NCI-H2196 (cell line): ENCODE data around the gene SPDYE9.
"Not testable (repeated sequence)": the region's sequence is repeated elsewhere in the genome, so short reads cannot be mapped to it uniquely, and the experiment has no call there.

Experiments
- DNase-seq: peaks from one replicate; lab custom pipeline; 2025; ENCODE audit not compliant: unreplicated experiment; lab: John Stamatoyannopoulos, UW

Gene SPDYE9

GRCh38 chr7:73085938-73086337 is at the start of gene SPDYE9:
TSS of gene SPDYE9 (minus strand) at chr7:73086038. CDS start at chr7:73084238, 1,800 bp downstream.
- not testable (repeated sequence) for DNase-seq

- DNase-seq, result not testable (repeated sequence)
Observed at GRCh38 chr7:73134866-73135265, 49.0 kb upstream of the SPDYE9 start.

- not testable (repeated sequence) for DNase-seq
Observed at GRCh38 chr7:73132651-73133217, 46.9 kb upstream of the SPDYE9 start.

GRCh38 chr7:73130612-73131011 is 44.8 kb upstream of the SPDYE9 start:
- DNase-seq, result not testable (repeated sequence)

GRCh38 chr7:73124126-73124525 is 38.3 kb upstream of the SPDYE9 start:
- DNase-seq, result not testable (repeated sequence)

GRCh38 chr7:73122778-73123447 is 37.1 kb upstream of the SPDYE9 start:
- DNase-seq, result not testable (repeated sequence)

- not testable (repeated sequence) for DNase-seq
Observed at GRCh38 chr7:73118155-73118554, 32.3 kb upstream of the SPDYE9 start.

- not testable (repeated sequence) for DNase-seq
Observed at GRCh38 chr7:73057811-73058210, 28.0 kb downstream of the SPDYE9 start, which contains the start of gene SPDYE11. TSS of gene SPDYE11 (minus strand) at chr7:73057911. CDS start at chr7:73056111, 1,800 bp downstream.

- not testable (repeated sequence) for DNase-seq
Observed at GRCh38 chr7:73029666-73030065, 56.2 kb downstream of the SPDYE9 start, which contains the start of gene SPDYE8. TSS of gene SPDYE8 (minus strand) at chr7:73029766. CDS start at chr7:73027966, 1,800 bp downstream.
